Parathyroid adenoma (tissue), 2 donors: ENCODE results near the gene TLE6.

Source experiments
- H2AFZ ChIP-seq: fragments of 300-600 bp; sonication (generic); one replicate; pipeline ENCODE4 v1.7.0; 2017; ENCODE audit warnings: antibody characterized with exemption, mild to moderate bottlenecking
- H3K27ac ChIP-seq: fragments of 300-600 bp; sonication (generic); one replicate; pipeline ENCODE4 v1.7.0; 2017
- H3K27me3 ChIP-seq: fragments of 300-600 bp; sonication (generic); one replicate; pipeline ENCODE4 v1.7.0; 2017; ENCODE audit warnings: low read length; ENCODE audit not compliant: control insufficient read depth, insufficient read depth
- H3K36me3 ChIP-seq: fragments of 300-600 bp; sonication (generic); one replicate; pipeline ENCODE4 v1.7.0; 2017; ENCODE audit warnings: low read length; ENCODE audit not compliant: control insufficient read depth, insufficient read depth
- H3K4me1 ChIP-seq: fragments of 300-600 bp; sonication (generic); one replicate; pipeline ENCODE4 v1.7.0; 2017; ENCODE audit warnings: control low read depth
- H3K4me2 ChIP-seq: fragments of 300-600 bp; sonication (generic); one replicate; pipeline ENCODE4 v1.7.0; 2017; ENCODE audit warnings: low read length
- H3K4me3 ChIP-seq: fragments of 300-600 bp; sonication (generic); one replicate; pipeline ENCODE4 v1.7.0; 2017; ENCODE audit warnings: low read depth, low read length
- H3K79me2 ChIP-seq: fragments of 300-600 bp; sonication (generic); one replicate; pipeline ENCODE4 v1.7.0; 2017; ENCODE audit warnings: control low read depth
- H3K9ac ChIP-seq: fragments of 300-600 bp; sonication (generic); one replicate; pipeline ENCODE4 v1.7.0; 2017; ENCODE audit warnings: mild to moderate bottlenecking
- H3K9me3 ChIP-seq: fragments of 300-600 bp; sonication (generic); one replicate; pipeline ENCODE4 v1.7.0; 2017; ENCODE audit warnings: low read length; ENCODE audit not compliant: control insufficient read depth
- TF ChIP-seq, protein P1 (sequence below): fragments of 300-600 bp; sonication (generic); IDR thresholded peaks from one replicate; pipeline ENCODE4 v1.7.0; 2017; ENCODE audit warnings: antibody characterized with exemption, mild to moderate bottlenecking
- donor health status: primary hyperparathyroidism.

The TLE6 gene

DNA sequence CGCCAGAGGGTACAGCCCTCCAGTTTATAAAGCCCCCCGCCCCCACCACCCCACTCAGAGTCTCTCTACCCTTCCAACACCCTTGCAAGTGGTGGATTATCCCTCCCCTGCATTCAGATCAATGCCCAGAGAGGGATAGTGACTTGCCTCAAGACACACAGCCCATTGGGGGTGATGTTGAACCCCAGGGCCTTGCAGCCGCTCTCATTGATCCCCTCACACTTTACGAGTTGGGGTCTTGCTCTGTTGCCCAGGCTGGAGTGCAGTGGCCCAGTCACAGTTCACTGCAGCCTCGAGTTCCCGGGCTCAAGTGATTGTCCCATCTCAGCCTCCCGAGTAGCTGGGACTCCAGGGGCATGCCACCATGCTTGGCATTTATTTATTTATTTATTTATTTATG lies 40.6 kb downstream of the TLE6 start:
- Histone ChIP-seq H3K27me3 (no peaks in the 10 kb centered on the region), H3K4me1 (no peaks in the 10 kb centered on the region), H3K9ac (no peak overlapping the region), H3K4me2 (no peak overlapping the region), H3K9me3 (no peaks in the 10 kb centered on the region), H2AFZ (no peak overlapping the region), H3K36me3 (no peaks in the 10 kb centered on the region), H3K4me3 (no peak overlapping the region), H3K27ac (no peak overlapping the region), H3K79me2 (no peaks in the 10 kb centered on the region)
- TF ChIP-seq, protein P1, sequence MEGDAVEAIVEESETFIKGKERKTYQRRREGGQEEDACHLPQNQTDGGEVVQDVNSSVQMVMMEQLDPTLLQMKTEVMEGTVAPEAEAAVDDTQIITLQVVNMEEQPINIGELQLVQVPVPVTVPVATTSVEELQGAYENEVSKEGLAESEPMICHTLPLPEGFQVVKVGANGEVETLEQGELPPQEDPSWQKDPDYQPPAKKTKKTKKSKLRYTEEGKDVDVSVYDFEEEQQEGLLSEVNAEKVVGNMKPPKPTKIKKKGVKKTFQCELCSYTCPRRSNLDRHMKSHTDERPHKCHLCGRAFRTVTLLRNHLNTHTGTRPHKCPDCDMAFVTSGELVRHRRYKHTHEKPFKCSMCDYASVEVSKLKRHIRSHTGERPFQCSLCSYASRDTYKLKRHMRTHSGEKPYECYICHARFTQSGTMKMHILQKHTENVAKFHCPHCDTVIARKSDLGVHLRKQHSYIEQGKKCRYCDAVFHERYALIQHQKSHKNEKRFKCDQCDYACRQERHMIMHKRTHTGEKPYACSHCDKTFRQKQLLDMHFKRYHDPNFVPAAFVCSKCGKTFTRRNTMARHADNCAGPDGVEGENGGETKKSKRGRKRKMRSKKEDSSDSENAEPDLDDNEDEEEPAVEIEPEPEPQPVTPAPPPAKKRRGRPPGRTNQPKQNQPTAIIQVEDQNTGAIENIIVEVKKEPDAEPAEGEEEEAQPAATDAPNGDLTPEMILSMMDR, result no peak

DNA sequence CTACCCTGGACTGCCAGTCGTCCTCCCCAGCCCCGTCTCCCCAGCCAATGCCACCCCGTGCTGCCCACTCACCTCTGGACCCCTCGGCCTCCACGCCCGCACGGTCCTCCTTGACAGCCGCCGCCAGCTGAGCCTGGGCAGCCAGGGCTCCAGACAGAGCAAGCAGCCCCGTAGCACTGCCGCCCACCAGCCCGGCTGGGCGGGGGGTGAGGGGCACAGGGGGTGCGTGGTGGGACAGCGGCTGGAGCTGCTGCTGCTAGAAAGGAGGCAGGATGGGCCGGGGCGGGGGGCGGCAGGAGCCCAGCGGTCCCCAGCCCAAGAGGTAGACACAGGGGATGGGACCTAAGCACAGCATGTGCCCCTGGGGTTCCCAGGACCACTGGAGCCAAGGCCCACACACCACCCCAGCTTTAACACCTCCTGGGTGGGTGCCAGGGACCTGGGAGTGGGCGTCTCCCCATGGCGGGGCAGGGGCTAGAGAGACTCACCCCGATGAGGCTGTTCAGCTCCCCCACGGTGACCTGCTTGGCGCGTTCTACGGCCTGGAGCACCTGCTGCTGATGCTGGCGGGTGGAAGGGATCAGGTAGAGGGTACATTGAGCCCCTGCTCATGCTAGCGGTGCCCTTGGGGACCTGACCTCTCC lies 42.0 kb downstream of the TLE6 start:
- Histone ChIP-seq H3K4me1 (no peaks in the 10 kb centered on the region), H3K4me2 (no peak overlapping the region), H3K27me3 (no peaks in the 10 kb centered on the region), H3K27ac (no peak overlapping the region), H3K9me3 (no peaks in the 10 kb centered on the region), H2AFZ (no peak overlapping the region), H3K79me2 (no peaks in the 10 kb centered on the region), H3K36me3 (no peaks in the 10 kb centered on the region), H3K4me3 (no peak overlapping the region), H3K9ac (no peak overlapping the region)
- TF ChIP-seq, protein P1, result no peak

- Histone ChIP-seq H3K36me3 (no peaks in the 10 kb centered on the region), H3K9ac (no peak overlapping the region), H2AFZ (no peak overlapping the region), H3K27ac (no peak overlapping the region), H3K4me3 (no peak overlapping the region), H3K4me1 (no peaks in the 10 kb centered on the region), H3K79me2 (no peaks in the 10 kb centered on the region), H3K4me2 (no peak overlapping the region), H3K9me3 (no peaks in the 10 kb centered on the region), H3K27me3 (no peaks in the 10 kb centered on the region)
- TF ChIP-seq, protein P1, result no peak
Measured at GRCh38 chr19:3020321-3020960, 43.1 kb downstream of the TLE6 start.

GRCh38 chr19:3024509-3024869 lies 47.1 kb downstream of the TLE6 start:
- H3K27ac ChIP-seq, result no peak overlapping the region
- no peak overlapping the region for H3K4me2 ChIP-seq
- no peaks in the 10 kb centered on the region for H3K27me3 ChIP-seq
- H3K79me2 ChIP-seq, result no peaks in the 10 kb centered on the region
- no peaks in the 10 kb centered on the region for H3K36me3 ChIP-seq
- TF ChIP-seq, protein P1, result no peak
- no peak overlapping the region for H3K9ac ChIP-seq
- no peak overlapping the region for H2AFZ ChIP-seq
- no peaks in the 10 kb centered on the region for H3K9me3 ChIP-seq
- no peaks in the 10 kb centered on the region for H3K4me1 ChIP-seq
- no peak overlapping the region for H3K4me3 ChIP-seq
